ENCODE measurements around the gene MICU2. TPM values are rescaled to one million over a fixed set of nuclear protein-coding genes. Genes with fewer than 3 reads are reported as not detected.

The MICU2 gene
- total and polyA plus RNA-seq, 2 experiments from 2014 or later = 51.0 to 122 TPM

GRCh38 chr13:21638319-21639282 is 34.6 kb upstream of the MICU2 start:
- H3K27me3 Mint-ChIP-seq (ENCODE audit: insufficient read depth, low read depth, poor library complexity) = peaks cover 2% of the 10 kb centered on the region
- H3K27ac Mint-ChIP-seq = no peak overlapping the region
- Histone ChIP-seq H3F3A (replicated peaks; ENCODE audit: low read depth) (no peaks in the 10 kb centered on the region), H4K20me1 (replicated peaks; ENCODE audit: insufficient read depth) (no peaks in the 10 kb centered on the region), H3K4me1 (ENCODE audit: insufficient read depth) (no peaks in the 10 kb centered on the region), H3K4me2 (no peak overlapping the region), H3K36me3 (ENCODE audit: insufficient read depth) (no peaks in the 10 kb centered on the region), H3K27me3 (ENCODE audit: insufficient read depth) (no peaks in the 10 kb centered on the region), H3K27ac (ENCODE audit: low read depth) (no peak overlapping the region), H2AFZ (no peak overlapping the region), H3K9me2 (ENCODE audit: insufficient read depth) (no peaks in the 10 kb centered on the region), H3K4me3 (no peak overlapping the region), H3K79me2 (replicated peaks; ENCODE audit: insufficient read depth) (no peaks in the 10 kb centered on the region)
- H3K4me3 Mint-ChIP-seq = no peak overlapping the region
- TF ChIP-seq CTCF (conservative IDR thresholded peaks at IDR 0.05; ENCODE audit: low read depth in 2 of 2) = peak; percentile 56 to 95
- no peak for TF ChIP-seq POLR2AphosphoS5 (IDR thresholded peaks at IDR 0.05; ENCODE audit: low read depth)
- no peaks in the 10 kb centered on the region; the same call in 1 of the 3 replicates for H3K9me3 Mint-ChIP-seq
- DNase-seq (ENCODE audit: low spot score) (peak; percentile 49), ATAC-seq (no peak)
- H3K4me1 Mint-ChIP-seq = no peaks in the 10 kb centered on the region
- no peaks in the 10 kb centered on the region for H3K36me3 Mint-ChIP-seq (ENCODE audit: low read depth)

GRCh38 chr13:21637296-21637695 is 33.3 kb upstream of the MICU2 start:
- no peak for TF ChIP-seq EZH2phosphoT487 (IDR thresholded peaks at IDR 0.05; ENCODE audit: unreplicated experiment)
- TF ChIP-seq STAT1 (IDR thresholded peaks at IDR 0.05; ENCODE audit: unreplicated experiment) = no peak
- TF ChIP-seq EZH2 (IDR thresholded peaks at IDR 0.05; ENCODE audit: low read depth, unreplicated experiment) = no peak
- no peak for TF ChIP-seq ZNF331 (CRISPR knock-in tag; IDR thresholded peaks at IDR 0.05; ENCODE audit: low read depth)
- TF ChIP-seq CREB1 (CRISPR knock-in tag; IDR thresholded peaks at IDR 0.05; ENCODE audit: low read depth) = no peak
- TF ChIP-seq REST (IDR thresholded peaks at IDR 0.05; ENCODE audit: unreplicated experiment) = no peak
- TF ChIP-seq ZNF114 (CRISPR knock-in tag; IDR thresholded peaks at IDR 0.05) = no peak
- no peak overlapping the region for H3K4me3 ChIP-seq
- ATAC-seq (no peak), DNase-seq (ENCODE audit: low spot score) (peak; percentile 10)
- no peak overlapping the region for H2AFZ ChIP-seq
- peaks cover 2% of the 10 kb centered on the region; the same call in 2 of the 3 replicates for H3K9me3 Mint-ChIP-seq
- H3K27me3 Mint-ChIP-seq (ENCODE audit: insufficient read depth, low read depth, poor library complexity) = peaks cover 2% of the 10 kb centered on the region
- H4K20me1 ChIP-seq (replicated peaks; ENCODE audit: insufficient read depth) = no peaks in the 10 kb centered on the region
- H3K4me3 Mint-ChIP-seq = no peak overlapping the region
- no peak overlapping the region for H3K4me2 ChIP-seq
- no peaks in the 10 kb centered on the region for H3K4me1 ChIP-seq (ENCODE audit: insufficient read depth)
- no peaks in the 10 kb centered on the region for H3K36me3 ChIP-seq (ENCODE audit: insufficient read depth)
- no peaks in the 10 kb centered on the region for H3K79me2 ChIP-seq (replicated peaks; ENCODE audit: insufficient read depth)
- peaks cover 1% of the 10 kb centered on the region; the same call in 1 of the 2 replicates for H3K9me2 ChIP-seq (ENCODE audit: insufficient read depth)
- H3K27ac Mint-ChIP-seq = no peak overlapping the region
- no peaks in the 10 kb centered on the region for H3K36me3 Mint-ChIP-seq (ENCODE audit: low read depth)
- no peaks in the 10 kb centered on the region for H3K27me3 ChIP-seq (ENCODE audit: insufficient read depth)
- no peaks in the 10 kb centered on the region for H3F3A ChIP-seq (replicated peaks; ENCODE audit: low read depth)
- H3K27ac ChIP-seq (ENCODE audit: low read depth) = no peak overlapping the region
- H3K4me1 Mint-ChIP-seq = no peaks in the 10 kb centered on the region

All from GM23338 (cell line).